PC-9 (cell line): ENCODE results near the gene GLRA1. TPM values are rescaled to one million over a fixed set of nuclear protein-coding genes. Genes with fewer than 3 reads are reported as not detected.
"Not testable (repeated sequence)": the region's sequence is repeated elsewhere in the genome, so short reads cannot be mapped to it uniquely, and the experiment has no call there.

Experiments
- BruUV-seq: library from RNA; stranded (reverse); fragments of 400-500 nt; replicated peaks from 2 replicates; lab custom pipeline; 2021; lab: Mats Ljungman, UMichigan
- CTCF ChIA-PET: fragments of 300-600 bp; sonication (Branson Sonifier 250); formaldehyde crosslinking; loops from one replicate; lab custom pipeline; 2022; ENCODE audit warnings: antibody characterized with exemption; lab: Charles Lee
- POLR2A ChIA-PET: fragments of 300-600 bp; sonication (Branson Sonifier 250); formaldehyde crosslinking; loops from one replicate; lab custom pipeline; 2022; ENCODE audit warnings: antibody characterized with exemption; ENCODE audit not compliant: unreplicated experiment; lab: Charles Lee
- DNase-seq, 2 experiments: peaks; one replicate each; pipeline versions ENCODE4 v3.0.0 to v3.0.0-alpha.2; 2015 to 2022; ENCODE audit warnings: mixed read lengths in 1 of 2
- H2AFZ ChIP-seq: fragments of 200-600 bp; sonication (generic); 2 replicates; pipeline ENCODE4 v1.8.1; 2017; ENCODE audit warnings: antibody characterized with exemption
- H3F3A ChIP-seq: fragments of 200-600 bp; sonication (generic); 2 replicates; pipeline ENCODE4 v1.8.1; 2017; ENCODE audit warnings: antibody characterized with exemption, mild to moderate bottlenecking, low read depth; ENCODE audit not compliant: insufficient read depth
- H3K27ac ChIP-seq: fragments of 200-600 bp; sonication (generic); 2 replicates; pipeline ENCODE4 v1.6.1; 2016; ENCODE audit warnings: mixed run types
- H3K27me3 ChIP-seq: fragments of 200-600 bp; sonication (generic); 2 replicates; pipeline ENCODE4 v1.6.1; 2016; ENCODE audit warnings: low read depth, mixed run types; ENCODE audit not compliant: insufficient read depth
- H3K36me3 ChIP-seq: fragments of 200-600 bp; sonication (generic); 2 replicates; pipeline ENCODE4 v1.6.1; 2016; ENCODE audit warnings: low read depth, mixed run types
- H3K4me1 ChIP-seq: fragments of 200-600 bp; sonication (generic); replicated peaks from 2 replicates; pipeline ENCODE4 v1.6.1; 2016; ENCODE audit warnings: mixed run types; ENCODE audit not compliant: insufficient read depth
- H3K4me2 ChIP-seq: fragments of 200-600 bp; sonication (generic); 2 replicates; pipeline ENCODE4 v1.6.1; 2017; ENCODE audit warnings: mixed run types
- H3K4me3 ChIP-seq: fragments of 200-600 bp; sonication (generic); 2 replicates; pipeline ENCODE4 v1.6.1; 2016; ENCODE audit warnings: mixed run types
- H3K79me2 ChIP-seq: fragments of 200-600 bp; sonication (generic); 2 replicates; pipeline ENCODE4 v1.6.1; 2017; ENCODE audit warnings: low read depth, mixed run types
- H3K9me2 ChIP-seq: fragments of 200-600 bp; sonication (generic); 2 replicates; pipeline ENCODE4 v1.8.1; 2017; ENCODE audit warnings: mild to moderate bottlenecking; ENCODE audit not compliant: insufficient read depth
- H3K9me3 ChIP-seq: fragments of 200-600 bp; sonication (generic); 2 replicates; pipeline ENCODE4 v1.8.1; 2016; ENCODE audit warnings: low read depth; ENCODE audit not compliant: insufficient read depth
- H4K20me1 ChIP-seq: fragments of 200-600 bp; sonication (generic); 2 replicates; pipeline ENCODE4 v1.8.1; 2017; ENCODE audit not compliant: insufficient read depth
- EZH2 ChIP-seq: fragments of 200-600 bp; sonication (generic); IDR thresholded peaks from 2 replicates; pipeline ENCODE4 v1.8.0; 2017; ENCODE audit warnings: antibody characterized with exemption, low read depth
- intact Hi-C: fragments of 100-400 bp; cut with micrococcal nuclease; formaldehyde crosslinking; loops from one replicate; pipeline ENCODE4 v1.10.0; 2022; ENCODE audit not compliant: unreplicated experiment
- total RNA-seq: library from RNA; stranded (reverse); gene quantifications from 2 replicates; pipeline ENCODE4 v1.2.3, GENCODE V29; 2021
- TF ChIP-seq, protein P1 (sequence below): fragments of 200-600 bp; sonication (generic); conservative IDR thresholded peaks from 2 replicates; pipeline ENCODE4 v1.6.1; 2017; ENCODE audit warnings: mixed run types, antibody characterized with exemption, mild to moderate bottlenecking, moderate library complexity

Gene GLRA1
- total RNA-seq, 1 experiment from 2014 or later = not detected

DNA sequence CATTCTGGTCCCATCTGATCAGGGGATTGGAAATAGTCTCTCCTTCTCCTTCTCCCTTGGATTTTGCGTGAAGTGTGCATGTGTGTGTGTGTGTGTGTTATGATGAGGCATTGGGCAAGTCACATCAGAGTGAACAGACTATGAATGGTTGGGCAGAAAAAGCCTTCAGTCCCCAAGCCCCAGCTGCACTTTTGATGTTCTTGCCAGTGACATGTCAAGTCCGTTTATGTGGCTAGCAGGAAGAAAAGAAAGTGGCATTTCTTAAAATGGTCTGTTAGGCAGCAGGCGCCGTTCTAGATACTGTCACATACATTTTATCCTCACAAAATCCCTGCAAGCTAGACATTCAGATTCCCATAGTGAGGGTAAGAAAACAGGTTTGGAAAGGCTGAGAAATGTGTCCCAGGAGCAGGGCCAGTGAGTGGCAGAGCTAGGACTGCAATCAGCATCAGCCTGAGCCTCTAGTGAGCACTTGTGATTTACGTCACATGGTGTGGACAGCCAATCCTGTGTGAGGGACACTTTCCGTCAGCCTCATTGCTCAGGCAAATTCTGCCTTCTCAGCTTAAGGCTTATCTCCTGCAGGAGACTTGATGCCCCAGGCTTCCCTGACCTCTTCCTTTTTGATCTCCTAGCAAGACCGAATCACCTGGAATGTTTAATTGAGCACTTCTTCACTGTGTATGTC is 60.4 kb downstream of the GLRA1 start:
- no peaks in the 10 kb centered on the region for H3F3A ChIP-seq
- ChIA-PET POLR2A (no interaction called here), CTCF (no interaction called here)
- no peaks in the 10 kb centered on the region; the same call in 1 of the 2 replicates for H3K9me2 ChIP-seq
- H3K4me3 ChIP-seq = no peak overlapping the region
- H2AFZ ChIP-seq = no peak overlapping the region
- H3K36me3 ChIP-seq = no peaks in the 10 kb centered on the region
- no peak for DNase-seq
- no peaks in the 10 kb centered on the region for H3K4me1 ChIP-seq
- BruUV-seq = no TSS peak
- TF ChIP-seq, protein P1, sequence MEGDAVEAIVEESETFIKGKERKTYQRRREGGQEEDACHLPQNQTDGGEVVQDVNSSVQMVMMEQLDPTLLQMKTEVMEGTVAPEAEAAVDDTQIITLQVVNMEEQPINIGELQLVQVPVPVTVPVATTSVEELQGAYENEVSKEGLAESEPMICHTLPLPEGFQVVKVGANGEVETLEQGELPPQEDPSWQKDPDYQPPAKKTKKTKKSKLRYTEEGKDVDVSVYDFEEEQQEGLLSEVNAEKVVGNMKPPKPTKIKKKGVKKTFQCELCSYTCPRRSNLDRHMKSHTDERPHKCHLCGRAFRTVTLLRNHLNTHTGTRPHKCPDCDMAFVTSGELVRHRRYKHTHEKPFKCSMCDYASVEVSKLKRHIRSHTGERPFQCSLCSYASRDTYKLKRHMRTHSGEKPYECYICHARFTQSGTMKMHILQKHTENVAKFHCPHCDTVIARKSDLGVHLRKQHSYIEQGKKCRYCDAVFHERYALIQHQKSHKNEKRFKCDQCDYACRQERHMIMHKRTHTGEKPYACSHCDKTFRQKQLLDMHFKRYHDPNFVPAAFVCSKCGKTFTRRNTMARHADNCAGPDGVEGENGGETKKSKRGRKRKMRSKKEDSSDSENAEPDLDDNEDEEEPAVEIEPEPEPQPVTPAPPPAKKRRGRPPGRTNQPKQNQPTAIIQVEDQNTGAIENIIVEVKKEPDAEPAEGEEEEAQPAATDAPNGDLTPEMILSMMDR = no peak
- TF ChIP-seq EZH2 = no peak
- peaks cover 18% of the 10 kb centered on the region; the same call in 1 of the 2 replicates for H3K27me3 ChIP-seq
- H3K27ac ChIP-seq = no peak overlapping the region
- no peak overlapping the region for H3K4me2 ChIP-seq
- no peaks in the 10 kb centered on the region for H3K9me3 ChIP-seq
- intact Hi-C loops = no loop called here
- H4K20me1 ChIP-seq = no peaks in the 10 kb centered on the region
- H3K79me2 ChIP-seq = no peaks in the 10 kb centered on the region

DNA sequence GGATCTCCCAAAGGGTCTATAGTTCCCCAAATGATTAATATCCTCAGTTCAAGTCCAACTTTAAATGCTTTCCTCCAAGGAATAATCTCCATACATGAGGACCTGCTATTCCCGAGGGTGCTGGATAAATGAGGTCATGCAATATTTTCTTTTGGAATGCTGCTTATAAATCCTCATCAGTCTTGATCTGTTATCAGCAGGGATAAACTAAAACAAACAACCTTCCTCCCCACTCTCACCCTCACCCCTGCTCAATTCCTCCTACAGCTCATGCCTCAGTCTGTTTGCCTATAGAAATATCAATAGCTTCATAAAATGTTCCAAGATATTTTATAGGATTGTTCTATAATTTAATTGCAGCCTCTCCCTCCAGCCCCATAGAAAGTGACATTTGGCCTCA is 61.1 kb downstream of the GLRA1 start:
- Histone ChIP-seq H2AFZ (no peak overlapping the region), H4K20me1 (no peaks in the 10 kb centered on the region), H3K27ac (no peak overlapping the region), H3K4me1 (no peaks in the 10 kb centered on the region), H3K4me2 (no peak overlapping the region), H3K9me3 (no peaks in the 10 kb centered on the region), H3K79me2 (no peaks in the 10 kb centered on the region), H3F3A (no peaks in the 10 kb centered on the region), H3K36me3 (no peaks in the 10 kb centered on the region), H3K9me2 (no peaks in the 10 kb centered on the region; the same call in 1 of the 2 replicates), H3K27me3 (peaks cover 19% of the 10 kb centered on the region; the same call in 1 of the 2 replicates), H3K4me3 (no peak overlapping the region)
- ChIA-PET CTCF (no interaction called here), POLR2A (no interaction called here)
- no peak for DNase-seq
- no TSS peak for BruUV-seq
- TF ChIP-seq EZH2 = no peak
- TF ChIP-seq, protein P1 = no peak
- intact Hi-C loops = no loop called here

DNA sequence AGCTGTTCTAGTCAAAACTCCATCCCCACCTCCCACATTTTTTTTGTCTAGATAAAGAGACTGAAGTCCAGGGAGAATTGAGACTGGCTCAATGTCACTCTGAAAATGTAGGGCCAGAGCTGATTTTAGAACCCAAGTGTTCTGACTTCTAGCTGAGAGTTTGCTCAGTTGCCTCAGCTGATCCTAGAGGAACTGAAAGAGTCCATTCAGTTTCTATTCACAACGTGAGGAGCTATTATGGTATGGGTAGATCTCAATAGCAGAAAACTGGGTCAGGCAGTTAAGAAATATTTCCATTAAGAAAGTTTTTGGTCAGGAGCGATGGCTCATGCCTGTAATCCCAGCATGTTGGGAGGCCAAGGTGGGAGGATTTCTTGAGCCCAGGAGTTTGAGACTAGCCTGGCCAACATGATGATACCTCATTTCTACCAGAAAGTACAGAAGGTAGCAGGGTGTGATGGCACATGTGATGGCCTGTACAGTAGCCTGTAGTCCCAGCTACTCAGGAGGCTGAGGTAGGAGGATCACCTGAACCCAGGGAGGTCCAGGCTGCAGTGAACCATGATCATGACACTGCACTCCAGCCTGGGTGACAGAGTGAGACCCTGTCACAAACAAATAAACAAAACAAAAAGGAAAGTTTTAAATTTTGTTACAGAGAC is 61.7 kb downstream of the GLRA1 start:
- no peaks in the 10 kb centered on the region for H3K36me3 ChIP-seq
- H3K27me3 ChIP-seq = peaks cover 19% of the 10 kb centered on the region; the same call in 1 of the 2 replicates
- POLR2A ChIA-PET = no interaction called here
- H3K4me3 ChIP-seq = no peak overlapping the region
- no peaks in the 10 kb centered on the region for H3K79me2 ChIP-seq
- no peaks in the 10 kb centered on the region; the same call in 1 of the 2 replicates for H3K9me2 ChIP-seq
- H3K4me1 ChIP-seq = no peaks in the 10 kb centered on the region
- H3K27ac ChIP-seq = no peak overlapping the region
- no peak overlapping the region for H3K4me2 ChIP-seq
- intact Hi-C loops = no loop called here
- H3K9me3 ChIP-seq = no peaks in the 10 kb centered on the region
- H2AFZ ChIP-seq = no peak overlapping the region
- no peak for DNase-seq
- H4K20me1 ChIP-seq = no peaks in the 10 kb centered on the region
- TF ChIP-seq EZH2 = no peak
- TF ChIP-seq, protein P1 = no peak
- CTCF ChIA-PET = no interaction called here
- BruUV-seq = no TSS peak
- H3F3A ChIP-seq = no peaks in the 10 kb centered on the region

DNA sequence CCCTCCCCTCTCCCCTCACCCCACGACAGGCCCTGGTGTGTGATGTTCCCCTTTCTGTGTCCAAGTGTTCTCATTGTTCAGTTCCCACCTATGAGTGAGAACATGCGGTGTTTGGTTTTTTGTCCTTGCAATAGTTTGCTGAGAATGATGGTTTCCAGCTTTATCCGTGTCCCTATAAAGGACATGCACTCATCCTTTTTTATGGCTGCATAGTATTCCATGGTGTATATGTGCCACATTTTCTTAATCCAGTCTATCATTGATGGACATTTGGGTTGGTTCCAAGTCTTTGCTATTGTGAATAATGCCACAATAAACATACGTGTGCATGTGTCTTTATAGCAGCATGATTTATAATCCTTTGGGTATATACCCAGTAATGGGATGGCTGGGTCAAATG is 63.8 kb downstream of the GLRA1 start:
- POLR2A ChIA-PET, H3F3A ChIP-seq, H3K9me3 ChIP-seq, H3K27ac ChIP-seq, H3K79me2 ChIP-seq, DNase-seq, intact Hi-C loops, H3K4me3 ChIP-seq, H3K36me3 ChIP-seq, H2AFZ ChIP-seq, H3K9me2 ChIP-seq, H3K4me1 ChIP-seq, H4K20me1 ChIP-seq, H3K4me2 ChIP-seq, CTCF ChIA-PET, BruUV-seq: not testable (repeated sequence)
- H3K27me3 ChIP-seq = peaks cover 19% of the 10 kb centered on the region; the same call in 1 of the 2 replicates
